Stimulated activated naive CD8-positive, alpha-beta T cell treated with anti-CD3 and anti-CD28 coated beads, Interleukin-15, Interleukin-2, amounts not matched to agents 100 ng/mL and 50 ng/mL, for 24 hours (primary cell): ENCODE measurements around the gene XRCC1.

Experiments used
- H3K27ac Mint-ChIP-seq: one replicate; pipeline ENCODE4 v1.8.0; 2021; ENCODE audit warnings: mild to moderate bottlenecking, mixed read lengths
- H3K27me3 Mint-ChIP-seq: one replicate; pipeline ENCODE4 v1.8.0; 2021; ENCODE audit warnings: mixed read lengths
- H3K36me3 Mint-ChIP-seq: one replicate; pipeline ENCODE4 v1.8.0; 2021; ENCODE audit warnings: low read depth, mixed read lengths
- H3K4me1 Mint-ChIP-seq: one replicate; pipeline ENCODE4 v1.8.0; 2021; ENCODE audit warnings: low read depth, mixed read lengths
- H3K4me3 Mint-ChIP-seq: one replicate; pipeline ENCODE4 v1.8.0; 2021; ENCODE audit warnings: mild to moderate bottlenecking, mixed read lengths
- H3K9me3 Mint-ChIP-seq: one replicate; pipeline ENCODE4 v1.8.0; 2021; ENCODE audit warnings: mixed read lengths

The XRCC1 gene

DNA sequence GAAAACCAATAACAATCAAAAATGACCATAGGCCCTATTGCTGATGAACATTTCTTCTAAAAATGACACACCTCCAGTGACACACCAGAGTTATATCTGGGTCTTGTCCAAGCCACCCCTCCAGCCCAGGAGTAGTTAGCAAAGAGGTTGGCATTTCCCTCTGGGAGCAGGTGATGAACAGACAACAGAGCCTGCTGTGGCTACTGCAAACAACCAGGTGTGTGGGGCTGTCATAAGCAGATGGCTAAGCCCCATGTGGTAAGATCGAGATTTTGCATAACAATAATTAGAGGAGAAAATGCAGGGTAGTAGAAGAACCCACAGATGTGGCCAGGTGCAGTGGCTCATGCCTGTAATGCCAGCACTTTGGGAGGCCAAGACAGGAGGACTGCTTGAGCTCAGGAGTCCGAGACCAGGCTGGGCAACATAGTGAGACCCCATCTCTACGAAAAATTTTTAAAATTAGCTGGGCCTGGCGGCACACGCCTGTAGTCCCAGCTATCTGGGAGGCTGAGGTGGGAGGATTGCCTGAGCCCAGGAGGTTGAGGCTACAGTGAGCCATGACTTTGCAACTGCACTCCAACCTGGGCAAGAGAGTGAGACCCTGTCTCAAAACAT is 5.0 kb downstream of the XRCC1 start:
- no peaks in the 10 kb centered on the region for H3K9me3 Mint-ChIP-seq
- H3K27me3 Mint-ChIP-seq = no peaks in the 10 kb centered on the region
- H3K36me3 Mint-ChIP-seq = peaks cover 10% of the 10 kb centered on the region
- H3K27ac Mint-ChIP-seq = no peak overlapping the region
- H3K4me1 Mint-ChIP-seq = peaks cover 44% of the 10 kb centered on the region
- H3K4me3 Mint-ChIP-seq = no peak overlapping the region

DNA sequence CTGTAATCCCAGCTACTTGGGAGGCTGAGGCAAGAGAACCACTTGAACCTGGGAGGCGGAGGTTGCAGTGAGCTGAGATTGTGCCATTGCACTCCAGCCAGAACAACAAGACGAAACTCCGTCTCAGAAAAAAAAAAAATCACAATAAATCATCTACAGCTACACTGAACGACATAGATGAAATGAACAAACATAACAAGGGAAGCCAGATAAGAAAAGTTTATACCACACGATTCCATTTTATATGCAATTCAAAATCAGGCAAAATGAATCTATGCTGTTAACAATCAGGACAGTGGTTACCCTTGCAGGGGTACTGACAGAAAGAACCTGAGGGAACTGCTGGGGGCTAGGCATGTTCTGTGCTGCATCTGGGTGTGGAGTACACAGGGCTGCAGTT is 5.7 kb downstream of the XRCC1 start:
- Mint-ChIP-seq H3K9me3 (no peaks in the 10 kb centered on the region), H3K36me3 (peaks cover 10% of the 10 kb centered on the region), H3K27me3 (no peaks in the 10 kb centered on the region), H3K27ac (no peak overlapping the region), H3K4me3 (no peak overlapping the region), H3K4me1 (peaks cover 44% of the 10 kb centered on the region)

DNA sequence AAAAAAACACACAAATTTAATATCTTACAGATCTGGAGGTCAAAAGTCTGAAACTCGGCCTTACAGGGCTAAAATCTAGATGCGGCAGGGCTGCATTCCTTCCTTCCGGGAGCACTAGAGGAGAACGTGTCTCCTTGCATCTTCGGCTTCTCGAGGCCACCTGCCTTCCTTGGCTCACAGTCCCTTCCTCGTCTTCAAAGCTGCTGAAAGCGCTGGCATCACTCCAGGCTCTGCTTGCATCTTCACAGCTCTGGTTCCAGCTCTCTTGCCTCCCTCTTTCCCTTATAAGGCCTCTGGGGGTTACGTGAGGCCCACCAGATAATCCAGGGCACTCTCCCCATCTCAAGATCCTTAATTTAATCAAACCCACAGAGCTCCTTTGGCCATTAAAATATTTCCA is 10.5 kb downstream of the XRCC1 start:
- peak overlapping the region; percentile 16 for H3K4me3 Mint-ChIP-seq
- H3K4me1 Mint-ChIP-seq = peaks cover 58% of the 10 kb centered on the region
- no peaks in the 10 kb centered on the region for H3K9me3 Mint-ChIP-seq
- H3K36me3 Mint-ChIP-seq = peaks cover 32% of the 10 kb centered on the region
- H3K27ac Mint-ChIP-seq = peak overlapping the region; percentile 61
- H3K27me3 Mint-ChIP-seq = no peaks in the 10 kb centered on the region

DNA sequence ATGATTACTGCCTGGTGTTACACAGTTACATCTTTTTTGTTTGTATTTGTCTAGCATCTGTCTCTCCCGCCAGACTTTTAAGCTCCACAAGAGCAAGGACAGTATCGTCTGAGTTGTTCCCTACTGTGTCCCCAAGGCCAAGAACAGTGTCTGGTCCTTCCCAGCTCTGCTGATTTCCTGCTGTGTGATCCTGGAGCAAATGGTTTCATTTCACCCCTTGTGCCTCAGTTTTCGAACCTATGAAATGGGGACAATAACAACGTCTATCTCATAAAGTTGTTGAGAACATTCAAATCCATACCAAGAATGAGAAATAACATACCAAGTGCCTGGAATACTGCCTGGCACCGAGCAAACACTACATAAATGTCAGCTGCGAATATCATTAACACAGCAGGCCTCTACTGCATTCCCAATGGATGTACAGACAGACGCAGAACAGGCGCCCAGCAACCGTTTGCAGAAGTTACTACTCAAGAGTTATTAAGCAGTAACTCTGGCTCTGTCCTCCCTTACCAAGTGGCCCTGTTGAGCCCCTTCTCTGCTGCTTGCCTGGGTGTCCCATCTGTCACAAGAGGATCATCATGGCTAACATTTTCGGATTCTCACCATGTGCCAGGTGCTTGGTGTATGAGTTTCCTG is 11.4 kb downstream of the XRCC1 start:
- H3K27ac Mint-ChIP-seq = peak overlapping the region; percentile 88
- no peaks in the 10 kb centered on the region for H3K9me3 Mint-ChIP-seq
- H3K36me3 Mint-ChIP-seq = peaks cover 38% of the 10 kb centered on the region
- peak overlapping the region; percentile 0 for H3K4me3 Mint-ChIP-seq
- H3K4me1 Mint-ChIP-seq = peaks cover 58% of the 10 kb centered on the region
- H3K27me3 Mint-ChIP-seq = no peaks in the 10 kb centered on the region

DNA sequence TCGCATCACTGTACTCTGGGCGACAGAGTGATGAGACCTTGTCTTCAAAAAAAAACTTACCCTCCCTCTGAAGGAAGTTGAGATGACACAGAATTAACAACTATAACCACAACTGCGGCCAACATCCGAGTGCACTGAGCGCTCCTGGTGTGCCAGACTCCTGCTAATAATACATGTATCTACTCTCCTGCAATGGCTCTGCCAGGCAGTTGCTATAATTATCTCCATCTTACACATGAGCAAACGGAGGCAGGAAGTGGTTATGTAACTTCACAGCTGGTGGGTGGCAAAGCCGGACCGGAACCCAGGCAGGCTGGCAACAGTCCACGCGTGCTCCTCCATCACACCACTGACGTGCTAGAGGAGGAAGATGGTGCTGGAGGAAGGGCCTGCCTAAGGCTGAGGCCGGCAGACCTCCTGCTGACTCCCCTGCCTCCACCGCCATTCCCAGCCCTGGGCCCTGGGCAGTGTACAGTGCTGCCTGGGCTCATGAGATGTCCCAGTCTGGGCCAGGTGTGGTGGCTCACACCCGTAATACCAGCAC is 12.6 kb downstream of the XRCC1 start:
- H3K4me1 Mint-ChIP-seq = peaks cover 58% of the 10 kb centered on the region
- H3K4me3 Mint-ChIP-seq = peak overlapping the region; percentile 65
- peaks cover 42% of the 10 kb centered on the region for H3K36me3 Mint-ChIP-seq
- peak overlapping the region; percentile 88 for H3K27ac Mint-ChIP-seq
- H3K27me3 Mint-ChIP-seq = no peaks in the 10 kb centered on the region
- H3K9me3 Mint-ChIP-seq = no peaks in the 10 kb centered on the region

DNA sequence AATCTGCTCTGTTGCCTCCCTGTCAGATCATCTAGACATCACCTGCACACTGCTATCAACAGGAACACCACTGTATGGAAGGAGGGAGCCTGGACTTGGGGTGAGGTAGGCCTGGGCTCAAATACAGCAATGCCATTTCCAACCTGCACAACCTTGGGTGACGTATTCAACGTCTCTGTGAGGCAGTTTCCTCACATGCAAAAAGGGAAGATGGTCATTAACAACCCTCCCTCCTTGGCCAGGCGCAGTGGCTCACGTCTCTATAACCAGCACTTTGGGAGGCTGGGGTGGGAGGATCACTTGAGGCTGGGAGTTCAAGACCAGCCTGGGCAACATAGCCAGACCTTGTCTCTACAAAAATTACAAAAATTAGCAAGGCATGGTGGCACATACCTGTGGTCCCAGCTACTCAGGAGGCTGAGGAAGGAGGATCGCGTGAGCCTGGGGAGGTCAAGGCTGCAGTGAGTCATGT is 13.1 kb downstream of the XRCC1 start:
- peaks cover 58% of the 10 kb centered on the region for H3K4me1 Mint-ChIP-seq
- H3K4me3 Mint-ChIP-seq = peak overlapping the region; percentile 65
- H3K27me3 Mint-ChIP-seq = no peaks in the 10 kb centered on the region
- H3K27ac Mint-ChIP-seq = peak overlapping the region; percentile 88
- no peaks in the 10 kb centered on the region for H3K9me3 Mint-ChIP-seq
- peaks cover 43% of the 10 kb centered on the region for H3K36me3 Mint-ChIP-seq

DNA sequence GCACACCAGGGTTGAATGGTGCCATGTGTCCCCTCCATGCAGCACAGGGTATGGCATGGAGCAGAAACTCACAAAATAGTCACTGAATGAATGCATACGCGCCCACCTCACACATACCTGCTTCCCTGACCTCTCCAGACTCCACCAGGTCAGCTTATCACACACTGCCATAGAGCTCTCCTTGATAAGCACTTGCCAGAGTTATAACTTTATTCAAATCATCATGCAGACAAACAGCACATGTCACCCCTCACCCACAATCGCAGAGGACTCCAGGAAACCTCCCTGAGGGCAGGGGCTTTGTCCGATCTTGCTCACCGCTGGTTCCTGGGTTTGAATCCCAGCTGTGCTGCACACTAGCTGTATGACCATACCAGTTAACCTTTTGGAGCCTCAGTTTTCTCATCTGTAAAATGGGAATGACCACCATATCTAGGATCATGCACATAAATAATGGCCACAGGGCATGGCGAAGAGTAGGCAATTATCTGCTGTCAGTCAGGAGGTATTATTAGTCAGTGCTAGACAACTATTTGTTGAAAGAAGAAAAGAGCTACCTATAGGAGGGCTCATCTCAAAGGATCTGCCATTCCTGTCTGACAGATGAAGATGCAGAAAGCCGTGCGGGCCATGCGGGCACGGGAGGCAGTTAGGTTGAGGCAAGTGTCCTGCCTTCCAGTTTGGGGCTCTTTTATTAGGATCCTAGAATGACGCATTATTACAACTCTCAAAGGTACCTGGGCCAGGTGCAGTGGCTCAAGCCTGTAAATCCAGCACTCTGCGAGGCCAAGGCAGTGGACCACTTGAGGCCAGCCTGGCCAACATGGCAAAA is 14.0 kb downstream of the XRCC1 start:
- no peaks in the 10 kb centered on the region for H3K27me3 Mint-ChIP-seq
- H3K4me3 Mint-ChIP-seq = no peak overlapping the region
- H3K9me3 Mint-ChIP-seq = no peaks in the 10 kb centered on the region
- H3K4me1 Mint-ChIP-seq = peaks cover 54% of the 10 kb centered on the region
- peaks cover 40% of the 10 kb centered on the region for H3K36me3 Mint-ChIP-seq
- H3K27ac Mint-ChIP-seq = peak overlapping the region; percentile 88

DNA sequence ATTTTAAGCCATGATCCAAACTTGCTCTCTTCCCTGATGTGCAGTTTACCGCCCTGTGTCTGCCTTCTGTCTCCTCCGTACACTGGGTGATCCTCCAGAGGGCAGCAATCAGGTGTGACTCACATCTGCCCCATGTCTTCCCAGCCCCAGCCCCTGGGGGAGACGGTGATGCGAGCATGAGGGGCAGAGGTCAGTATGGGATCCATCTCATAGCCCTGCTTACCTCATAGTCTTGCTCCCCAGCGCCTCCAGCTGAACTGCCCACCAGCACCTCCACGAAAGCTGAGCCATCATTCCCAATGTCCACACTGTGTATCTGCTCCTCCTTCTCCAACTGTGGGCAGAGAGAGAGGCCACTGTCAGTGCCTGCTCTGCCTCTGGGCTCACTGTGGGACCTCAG is 14.6 kb downstream of the XRCC1 start:
- peak overlapping the region; percentile 80 for H3K27ac Mint-ChIP-seq
- H3K4me1 Mint-ChIP-seq = peaks cover 53% of the 10 kb centered on the region
- H3K4me3 Mint-ChIP-seq = no peak overlapping the region
- H3K36me3 Mint-ChIP-seq = peaks cover 40% of the 10 kb centered on the region
- no peaks in the 10 kb centered on the region for H3K27me3 Mint-ChIP-seq
- H3K9me3 Mint-ChIP-seq = no peaks in the 10 kb centered on the region

DNA sequence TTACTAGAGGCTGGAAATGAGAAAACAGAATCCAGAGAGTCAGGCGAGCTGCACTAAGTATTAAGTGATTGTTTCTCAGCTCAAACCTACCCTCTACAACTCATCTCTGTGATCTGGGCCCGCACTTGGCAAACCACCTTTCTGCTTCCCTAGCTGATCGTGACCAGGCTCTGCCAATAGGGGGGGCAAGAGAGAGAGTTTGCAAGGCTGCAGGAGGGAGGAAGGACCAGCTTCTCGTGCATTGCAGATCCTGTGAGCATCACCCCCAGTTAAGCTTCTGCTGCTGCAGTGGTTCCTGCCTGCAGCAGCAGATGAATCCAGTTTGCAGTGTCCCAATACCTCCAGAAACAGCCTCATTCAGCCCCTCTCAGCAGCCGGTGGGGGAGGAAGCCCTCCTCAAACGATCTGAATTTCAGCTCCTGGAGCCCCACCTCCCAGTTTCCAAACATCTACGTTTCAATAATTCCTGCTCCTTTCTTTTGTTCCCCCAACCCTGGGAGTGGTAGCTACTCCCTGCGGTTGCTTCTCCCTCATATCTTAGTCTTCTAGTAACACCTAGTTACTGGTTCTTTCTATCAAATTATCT is 20.0 kb downstream of the XRCC1 start:
- peaks cover 42% of the 10 kb centered on the region for H3K36me3 Mint-ChIP-seq
- H3K4me1 Mint-ChIP-seq = peaks cover 11% of the 10 kb centered on the region
- H3K9me3 Mint-ChIP-seq = no peaks in the 10 kb centered on the region
- H3K27me3 Mint-ChIP-seq = no peaks in the 10 kb centered on the region
- no peak overlapping the region for H3K27ac Mint-ChIP-seq
- no peak overlapping the region for H3K4me3 Mint-ChIP-seq

DNA sequence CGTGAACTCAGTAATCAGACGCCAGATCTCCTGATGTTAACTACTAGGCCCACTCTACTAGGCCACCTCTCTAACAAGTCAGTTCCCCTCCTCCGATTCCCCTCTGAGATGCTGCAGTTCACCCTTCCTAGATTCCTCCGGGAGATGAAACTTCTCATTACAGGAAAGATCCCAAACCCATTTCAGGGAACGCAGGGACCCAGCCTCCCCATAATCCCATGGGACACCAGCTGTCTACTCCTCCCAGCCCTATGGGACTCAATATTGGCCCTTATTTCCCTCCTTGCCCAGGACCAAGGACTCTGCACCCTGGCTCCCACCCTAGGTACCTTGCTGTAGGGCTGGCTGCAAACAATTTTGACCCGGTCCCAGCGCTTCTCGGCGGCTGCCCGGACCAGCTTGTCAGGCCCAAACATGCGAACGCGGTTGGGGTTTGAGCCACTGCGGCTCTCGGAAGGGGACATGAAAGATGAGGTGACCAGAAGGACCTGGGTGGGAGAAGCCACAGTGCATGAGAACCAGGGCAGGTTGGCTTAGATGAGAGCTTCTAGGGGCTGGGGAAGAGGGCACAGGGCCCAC is 20.9 kb downstream of the XRCC1 start:
- Mint-ChIP-seq H3K9me3 (no peaks in the 10 kb centered on the region), H3K36me3 (peaks cover 42% of the 10 kb centered on the region), H3K27ac (no peak overlapping the region), H3K4me3 (no peak overlapping the region), H3K27me3 (no peaks in the 10 kb centered on the region), H3K4me1 (peaks cover 9% of the 10 kb centered on the region)

DNA sequence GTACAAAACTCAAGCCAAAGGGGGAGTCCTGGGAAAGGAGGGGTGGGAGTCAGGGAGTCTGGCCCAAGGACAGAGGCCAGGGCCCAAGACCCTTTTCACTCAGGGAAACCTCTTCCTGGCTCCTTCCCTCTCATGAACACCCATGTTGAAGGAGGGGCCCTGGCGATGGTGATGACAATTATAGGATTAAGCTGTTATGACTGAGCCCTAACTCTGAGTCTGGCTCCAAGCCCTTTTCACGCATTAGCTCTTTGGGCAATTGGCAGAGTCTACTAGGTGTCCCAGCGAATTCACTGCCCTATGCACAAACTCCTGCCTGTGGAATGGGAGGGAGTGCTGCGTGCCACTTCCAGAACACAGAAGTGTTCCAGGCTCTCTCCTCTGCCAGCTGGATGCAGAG is 21.7 kb downstream of the XRCC1 start:
- Mint-ChIP-seq H3K9me3 (no peaks in the 10 kb centered on the region), H3K36me3 (peaks cover 43% of the 10 kb centered on the region), H3K27ac (no peak overlapping the region), H3K27me3 (no peaks in the 10 kb centered on the region), H3K4me3 (no peak overlapping the region), H3K4me1 (peaks cover 9% of the 10 kb centered on the region)

DNA sequence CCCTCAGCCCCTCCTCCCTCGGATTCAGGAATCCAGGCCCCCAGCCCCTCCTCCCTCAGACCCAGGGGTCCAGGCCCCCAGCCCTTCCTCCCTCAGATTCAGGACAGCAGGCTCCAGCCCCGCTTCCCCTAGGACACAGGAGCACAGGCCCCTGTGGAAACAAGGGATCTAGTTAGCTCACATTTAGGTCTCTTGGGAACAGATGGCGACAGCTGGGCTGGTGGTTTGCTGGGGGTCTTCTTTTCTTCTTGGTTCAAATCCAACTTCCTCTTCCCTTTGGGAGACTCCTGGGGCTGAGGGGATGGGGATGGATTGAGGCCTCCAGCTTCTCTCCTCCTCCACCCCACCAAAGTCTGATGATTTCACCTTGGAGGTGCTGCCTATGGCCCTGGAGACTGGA is 22.7 kb downstream of the XRCC1 start:
- peaks cover 42% of the 10 kb centered on the region for H3K36me3 Mint-ChIP-seq

DNA sequence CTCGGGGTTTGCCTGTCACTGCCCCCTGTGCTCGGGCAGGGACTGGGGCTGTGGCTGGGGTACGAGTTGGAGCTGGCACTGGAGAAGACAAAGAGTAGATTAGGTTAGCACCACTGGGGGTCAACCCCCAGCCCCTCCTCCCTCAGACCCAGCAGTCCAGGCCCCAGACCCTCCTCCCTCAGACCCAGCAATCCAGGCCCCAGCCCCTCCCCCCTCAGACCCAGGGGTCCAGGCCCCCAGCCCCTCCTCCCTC is 23.2 kb downstream of the XRCC1 start:
- Mint-ChIP-seq H3K27me3 (no peaks in the 10 kb centered on the region), H3K27ac (no peak overlapping the region), H3K4me1 (peaks cover 9% of the 10 kb centered on the region), H3K36me3 (peaks cover 42% of the 10 kb centered on the region), H3K4me3 (no peak overlapping the region), H3K9me3 (no peaks in the 10 kb centered on the region)

More for the DNA sequence above, 22.7 kb downstream of the XRCC1 start:
- Mint-ChIP-seq H3K9me3 (no peaks in the 10 kb centered on the region), H3K27me3 (no peaks in the 10 kb centered on the region), H3K27ac (no peak overlapping the region), H3K4me1 (peaks cover 9% of the 10 kb centered on the region), H3K4me3 (no peak overlapping the region)

DNA sequence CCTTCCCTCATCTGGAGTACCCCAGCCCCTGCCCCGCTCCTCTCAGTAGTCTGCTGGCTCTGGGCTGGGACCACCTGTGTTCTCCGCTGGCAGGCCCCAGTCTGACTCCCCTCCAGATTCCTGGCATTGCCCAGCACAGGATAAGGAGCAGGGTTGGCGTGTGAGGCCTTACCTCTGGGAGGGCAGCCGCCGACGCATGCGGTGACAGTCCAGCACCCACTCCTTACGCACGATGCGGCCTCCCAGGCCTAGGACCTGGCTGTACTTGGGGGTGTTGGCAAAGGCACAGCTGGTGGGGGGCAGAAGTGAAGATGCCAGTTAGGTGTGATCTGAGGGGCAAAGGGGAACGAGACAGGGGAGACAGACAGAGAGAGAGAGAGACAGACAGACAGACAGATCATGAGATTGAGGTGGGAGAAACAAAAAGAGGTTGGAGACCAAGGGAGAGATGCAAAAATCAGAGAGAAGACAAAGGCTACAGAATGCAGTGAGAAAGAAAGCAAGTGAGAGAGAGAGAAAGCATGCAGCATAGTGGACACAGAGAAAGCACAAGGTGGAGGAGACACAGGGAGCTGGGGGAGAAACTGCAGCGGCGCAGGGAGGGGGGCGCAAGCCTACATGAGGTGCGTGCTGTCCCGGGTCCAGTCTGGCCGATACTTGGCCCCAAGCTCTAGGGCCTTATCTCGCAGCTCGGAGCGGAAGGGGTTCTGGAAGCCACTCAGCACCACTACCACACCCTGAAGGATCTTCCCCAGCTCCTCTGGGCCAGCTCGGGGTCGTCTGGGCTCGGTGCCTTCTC is 23.7 kb downstream of the XRCC1 start:
- no peak overlapping the region for H3K27ac Mint-ChIP-seq

More for the DNA sequence above, 23.7 kb downstream of the XRCC1 start:
- no peaks in the 10 kb centered on the region for H3K27me3 Mint-ChIP-seq
- peaks cover 9% of the 10 kb centered on the region for H3K4me1 Mint-ChIP-seq
- no peak overlapping the region for H3K4me3 Mint-ChIP-seq
- peaks cover 42% of the 10 kb centered on the region for H3K36me3 Mint-ChIP-seq
- no peaks in the 10 kb centered on the region for H3K9me3 Mint-ChIP-seq
